ENCODE results near the gene CA11.

DNA sequence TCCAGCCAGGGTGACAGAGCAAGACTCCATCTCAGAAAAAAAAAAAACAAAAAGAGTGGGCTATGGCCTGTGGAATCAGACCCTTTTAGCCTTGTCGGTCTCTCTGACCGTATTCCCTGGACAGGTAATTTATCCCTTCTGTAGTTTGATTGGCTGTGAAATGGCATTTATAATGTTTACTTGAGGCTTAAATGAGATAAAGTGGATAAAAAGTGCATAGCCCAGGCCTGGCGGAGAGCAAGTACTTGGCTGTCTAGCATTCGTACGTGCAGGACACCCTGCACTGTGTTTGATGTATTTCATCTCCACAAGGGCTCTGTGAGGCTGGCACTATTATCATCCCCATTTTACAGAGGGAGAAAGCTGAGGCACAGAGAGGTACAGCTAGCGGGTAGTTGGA, 19.8 kb upstream of the CA11 start:
- TF ChIP-seq, protein P1, sequence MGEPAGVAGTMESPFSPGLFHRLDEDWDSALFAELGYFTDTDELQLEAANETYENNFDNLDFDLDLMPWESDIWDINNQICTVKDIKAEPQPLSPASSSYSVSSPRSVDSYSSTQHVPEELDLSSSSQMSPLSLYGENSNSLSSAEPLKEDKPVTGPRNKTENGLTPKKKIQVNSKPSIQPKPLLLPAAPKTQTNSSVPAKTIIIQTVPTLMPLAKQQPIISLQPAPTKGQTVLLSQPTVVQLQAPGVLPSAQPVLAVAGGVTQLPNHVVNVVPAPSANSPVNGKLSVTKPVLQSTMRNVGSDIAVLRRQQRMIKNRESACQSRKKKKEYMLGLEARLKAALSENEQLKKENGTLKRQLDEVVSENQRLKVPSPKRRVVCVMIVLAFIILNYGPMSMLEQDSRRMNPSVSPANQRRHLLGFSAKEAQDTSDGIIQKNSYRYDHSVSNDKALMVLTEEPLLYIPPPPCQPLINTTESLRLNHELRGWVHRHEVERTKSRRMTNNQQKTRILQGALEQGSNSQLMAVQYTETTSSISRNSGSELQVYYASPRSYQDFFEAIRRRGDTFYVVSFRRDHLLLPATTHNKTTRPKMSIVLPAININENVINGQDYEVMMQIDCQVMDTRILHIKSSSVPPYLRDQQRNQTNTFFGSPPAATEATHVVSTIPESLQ (CRISPR knock-in tag; IDR thresholded peaks at IDR 0.05): no peak
- TF ChIP-seq, protein P2, sequence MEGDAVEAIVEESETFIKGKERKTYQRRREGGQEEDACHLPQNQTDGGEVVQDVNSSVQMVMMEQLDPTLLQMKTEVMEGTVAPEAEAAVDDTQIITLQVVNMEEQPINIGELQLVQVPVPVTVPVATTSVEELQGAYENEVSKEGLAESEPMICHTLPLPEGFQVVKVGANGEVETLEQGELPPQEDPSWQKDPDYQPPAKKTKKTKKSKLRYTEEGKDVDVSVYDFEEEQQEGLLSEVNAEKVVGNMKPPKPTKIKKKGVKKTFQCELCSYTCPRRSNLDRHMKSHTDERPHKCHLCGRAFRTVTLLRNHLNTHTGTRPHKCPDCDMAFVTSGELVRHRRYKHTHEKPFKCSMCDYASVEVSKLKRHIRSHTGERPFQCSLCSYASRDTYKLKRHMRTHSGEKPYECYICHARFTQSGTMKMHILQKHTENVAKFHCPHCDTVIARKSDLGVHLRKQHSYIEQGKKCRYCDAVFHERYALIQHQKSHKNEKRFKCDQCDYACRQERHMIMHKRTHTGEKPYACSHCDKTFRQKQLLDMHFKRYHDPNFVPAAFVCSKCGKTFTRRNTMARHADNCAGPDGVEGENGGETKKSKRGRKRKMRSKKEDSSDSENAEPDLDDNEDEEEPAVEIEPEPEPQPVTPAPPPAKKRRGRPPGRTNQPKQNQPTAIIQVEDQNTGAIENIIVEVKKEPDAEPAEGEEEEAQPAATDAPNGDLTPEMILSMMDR (IDR thresholded peaks at IDR 0.05 in 2 of 3, conservative IDR thresholded peaks at IDR 0.05 in 1 of 3; ENCODE audit: insufficient read depth in 2 of 3, low read depth in 1 of 3, low read length in 3 of 3): no peak
- TF ChIP-seq NR2C2 (CRISPR knock-in tag; IDR thresholded peaks at IDR 0.05) (no peak), NR2C2 (tag; IDR thresholded peaks at IDR 0.05) (no peak), MYNN (IDR thresholded peaks at IDR 0.05) (no peak), MYNN (CRISPR knock-in tag; IDR thresholded peaks at IDR 0.05) (no peak), IRF2 (CRISPR knock-in tag; IDR thresholded peaks at IDR 0.05) (no peak), TGIF2 (CRISPR knock-in tag; IDR thresholded peaks at IDR 0.05) (no peak), RBBP5 (IDR thresholded peaks at IDR 0.05; ENCODE audit: borderline replicate concordance, insufficient read depth, low read length, poor library complexity, severe bottlenecking) (no peak), SIN3B (IDR thresholded peaks at IDR 0.05; ENCODE audit: low read depth) (no peak), POLR2A (conservative IDR thresholded peaks at IDR 0.05) (no peak), BRD4 (IDR thresholded peaks at IDR 0.05) (no peak)
- TF ChIP-seq, protein P3, sequence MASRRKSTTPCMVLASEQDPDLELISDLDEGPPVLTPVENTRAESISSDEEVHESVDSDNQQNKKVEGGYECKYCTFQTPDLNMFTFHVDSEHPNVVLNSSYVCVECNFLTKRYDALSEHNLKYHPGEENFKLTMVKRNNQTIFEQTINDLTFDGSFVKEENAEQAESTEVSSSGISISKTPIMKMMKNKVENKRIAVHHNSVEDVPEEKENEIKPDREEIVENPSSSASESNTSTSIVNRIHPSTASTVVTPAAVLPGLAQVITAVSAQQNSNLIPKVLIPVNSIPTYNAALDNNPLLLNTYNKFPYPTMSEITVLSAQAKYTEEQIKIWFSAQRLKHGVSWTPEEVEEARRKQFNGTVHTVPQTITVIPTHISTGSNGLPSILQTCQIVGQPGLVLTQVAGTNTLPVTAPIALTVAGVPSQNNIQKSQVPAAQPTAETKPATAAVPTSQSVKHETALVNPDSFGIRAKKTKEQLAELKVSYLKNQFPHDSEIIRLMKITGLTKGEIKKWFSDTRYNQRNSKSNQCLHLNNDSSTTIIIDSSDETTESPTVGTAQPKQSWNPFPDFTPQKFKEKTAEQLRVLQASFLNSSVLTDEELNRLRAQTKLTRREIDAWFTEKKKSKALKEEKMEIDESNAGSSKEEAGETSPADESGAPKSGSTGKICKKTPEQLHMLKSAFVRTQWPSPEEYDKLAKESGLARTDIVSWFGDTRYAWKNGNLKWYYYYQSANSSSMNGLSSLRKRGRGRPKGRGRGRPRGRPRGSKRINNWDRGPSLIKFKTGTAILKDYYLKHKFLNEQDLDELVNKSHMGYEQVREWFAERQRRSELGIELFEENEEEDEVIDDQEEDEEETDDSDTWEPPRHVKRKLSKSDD (conservative IDR thresholded peaks at IDR 0.05; ENCODE audit: low read length): no peak
- TF ChIP-seq, protein P4, sequence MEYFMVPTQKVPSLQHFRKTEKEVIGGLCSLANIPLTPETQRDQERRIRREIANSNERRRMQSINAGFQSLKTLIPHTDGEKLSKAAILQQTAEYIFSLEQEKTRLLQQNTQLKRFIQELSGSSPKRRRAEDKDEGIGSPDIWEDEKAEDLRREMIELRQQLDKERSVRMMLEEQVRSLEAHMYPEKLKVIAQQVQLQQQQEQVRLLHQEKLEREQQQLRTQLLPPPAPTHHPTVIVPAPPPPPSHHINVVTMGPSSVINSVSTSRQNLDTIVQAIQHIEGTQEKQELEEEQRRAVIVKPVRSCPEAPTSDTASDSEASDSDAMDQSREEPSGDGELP (CRISPR knock-in tag; IDR thresholded peaks at IDR 0.05; ENCODE audit: borderline replicate concordance): no peak
- TF ChIP-seq, protein P5, sequence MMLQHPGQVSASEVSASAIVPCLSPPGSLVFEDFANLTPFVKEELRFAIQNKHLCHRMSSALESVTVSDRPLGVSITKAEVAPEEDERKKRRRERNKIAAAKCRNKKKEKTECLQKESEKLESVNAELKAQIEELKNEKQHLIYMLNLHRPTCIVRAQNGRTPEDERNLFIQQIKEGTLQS (IDR thresholded peaks at IDR 0.05): no peak
- TF ChIP-seq, protein P5 (CRISPR knock-in tag; conservative IDR thresholded peaks at IDR 0.05): no peak

All from K562 (cell line).